HEK293 (cell line): ENCODE data around the gene SCN10A.

Experiments used
- HOXC10 ChIP-seq: sonication (generic); formaldehyde crosslinking; IDR thresholded peaks from 2 replicates; pipeline ENCODE4 v1.8.1; 2023; ENCODE audit warnings: mild to moderate bottlenecking, missing genetic modification reagents
- ZNF138 ChIP-seq: fragments of 450-650 bp; formaldehyde crosslinking; IDR thresholded peaks from 2 replicates; pipeline ENCODE4 v1.5.1; 2016; ENCODE audit warnings: missing biosample characterization, missing genetic modification characterization, borderline replicate concordance
- ZNF24 ChIP-seq: fragments of 450-650 bp; formaldehyde crosslinking; IDR thresholded peaks from 2 replicates; pipeline ENCODE4 v1.5.1; 2016; ENCODE audit warnings: missing biosample characterization, missing genetic modification characterization
- ZNF274 ChIP-seq, 2 experiments: fragments of 200-500 bp in 1 of 2; fragments of 450-650 bp in 1 of 2; sonication (Bioruptor generic) in 1 of 2; formaldehyde crosslinking in 1 of 2; IDR thresholded peaks; 2 replicates each; pipeline versions ENCODE4 v1.5.1 to v1.6.1; 2014 to 2016; ENCODE audit warnings: borderline replicate concordance in 1 of 2, inconsistent platforms in 1 of 2, low read length in 1 of 2, missing biosample characterization in 1 of 2, missing genetic modification characterization in 1 of 2
- ZNF776 ChIP-seq: fragments of 450-650 bp; formaldehyde crosslinking; IDR thresholded peaks from 2 replicates; pipeline ENCODE4 v1.5.0; 2017; ENCODE audit warnings: missing biosample characterization, missing genetic modification characterization, borderline replicate concordance
- TF ChIP-seq, protein P1 (sequence below): fragments of 450-650 bp; formaldehyde crosslinking; IDR thresholded peaks from 2 replicates; pipeline ENCODE4 v1.5.1; 2016; ENCODE audit warnings: missing biosample characterization, missing genetic modification characterization
- TF ChIP-seq, protein P2 (sequence below): fragments of 450-650 bp; formaldehyde crosslinking; IDR thresholded peaks from 2 replicates; pipeline ENCODE4 v1.5.1; 2016; ENCODE audit warnings: missing biosample characterization, missing genetic modification characterization

- TF ChIP-seq, protein P1, sequence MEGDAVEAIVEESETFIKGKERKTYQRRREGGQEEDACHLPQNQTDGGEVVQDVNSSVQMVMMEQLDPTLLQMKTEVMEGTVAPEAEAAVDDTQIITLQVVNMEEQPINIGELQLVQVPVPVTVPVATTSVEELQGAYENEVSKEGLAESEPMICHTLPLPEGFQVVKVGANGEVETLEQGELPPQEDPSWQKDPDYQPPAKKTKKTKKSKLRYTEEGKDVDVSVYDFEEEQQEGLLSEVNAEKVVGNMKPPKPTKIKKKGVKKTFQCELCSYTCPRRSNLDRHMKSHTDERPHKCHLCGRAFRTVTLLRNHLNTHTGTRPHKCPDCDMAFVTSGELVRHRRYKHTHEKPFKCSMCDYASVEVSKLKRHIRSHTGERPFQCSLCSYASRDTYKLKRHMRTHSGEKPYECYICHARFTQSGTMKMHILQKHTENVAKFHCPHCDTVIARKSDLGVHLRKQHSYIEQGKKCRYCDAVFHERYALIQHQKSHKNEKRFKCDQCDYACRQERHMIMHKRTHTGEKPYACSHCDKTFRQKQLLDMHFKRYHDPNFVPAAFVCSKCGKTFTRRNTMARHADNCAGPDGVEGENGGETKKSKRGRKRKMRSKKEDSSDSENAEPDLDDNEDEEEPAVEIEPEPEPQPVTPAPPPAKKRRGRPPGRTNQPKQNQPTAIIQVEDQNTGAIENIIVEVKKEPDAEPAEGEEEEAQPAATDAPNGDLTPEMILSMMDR (tag by site-specific recombination): peak; percentile 44; the same call in 1 of the 2 replicates
- TF ChIP-seq ZNF138 (tag by site-specific recombination) (no peak), ZNF24 (tag by site-specific recombination) (no peak), HOXC10 (no peak), ZNF274 (IDR thresholded peaks at IDR 0.05; ENCODE audit: low read length) (no peak), ZNF274 (tag by site-specific recombination; IDR thresholded peaks at IDR 0.05; ENCODE audit: borderline replicate concordance) (no peak), ZNF776 (tag by site-specific recombination) (no peak)
- TF ChIP-seq, protein P2, sequence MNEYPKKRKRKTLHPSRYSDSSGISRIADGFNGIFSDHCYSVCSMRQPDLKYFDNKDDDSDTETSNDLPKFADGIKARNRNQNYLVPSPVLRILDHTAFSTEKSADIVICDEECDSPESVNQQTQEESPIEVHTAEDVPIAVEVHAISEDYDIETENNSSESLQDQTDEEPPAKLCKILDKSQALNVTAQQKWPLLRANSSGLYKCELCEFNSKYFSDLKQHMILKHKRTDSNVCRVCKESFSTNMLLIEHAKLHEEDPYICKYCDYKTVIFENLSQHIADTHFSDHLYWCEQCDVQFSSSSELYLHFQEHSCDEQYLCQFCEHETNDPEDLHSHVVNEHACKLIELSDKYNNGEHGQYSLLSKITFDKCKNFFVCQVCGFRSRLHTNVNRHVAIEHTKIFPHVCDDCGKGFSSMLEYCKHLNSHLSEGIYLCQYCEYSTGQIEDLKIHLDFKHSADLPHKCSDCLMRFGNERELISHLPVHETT: no peak
Measured at GRCh38 chr3:38655708-38656300, 160.2 kb downstream of the SCN10A start.
